Stimulated activated CD8-positive, alpha-beta memory T cell treated with anti-CD3 and anti-CD28 coated beads, Interleukin-4, amount 100 ng/mL, for 1 hour (primary cell): Measurements from ENCODE around the gene OR8U1.
"Not testable (repeated sequence)": the region's sequence is repeated elsewhere in the genome, so short reads cannot be mapped to it uniquely, and the experiment has no call there.

Source experiments
- DNase-seq, 2 donors: peaks; one replicate each; pipeline ENCODE4 v3.0.0-alpha.2; 2020; ENCODE audit warnings: low read depth in 2 of 2, low spot score in 1 of 2

OR8U1 gene

DNA sequence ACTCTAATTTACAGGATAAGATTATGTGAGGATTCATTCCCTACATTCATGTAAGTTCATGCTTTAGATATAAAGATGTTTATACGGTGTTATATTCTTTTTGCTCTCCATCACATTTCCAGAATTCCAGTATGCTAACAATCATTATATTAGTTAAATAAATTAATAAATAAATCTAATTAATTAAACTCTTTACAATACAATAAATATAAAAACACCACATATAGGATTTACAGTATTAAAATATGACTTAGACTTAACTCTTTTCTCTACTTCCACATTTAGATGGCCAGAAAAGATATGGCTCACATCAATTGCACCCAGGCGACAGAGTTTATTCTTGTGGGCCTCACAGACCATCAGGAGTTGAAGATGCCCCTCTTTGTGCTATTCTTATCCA, at the start of gene OR8U1:
Gene OR8U1 (plus strand): TSS at position 301 of the 400 bp plus-strand sequence. CDS start 0 bp downstream, at position 301.
- no peak for DNase-seq

DNA sequence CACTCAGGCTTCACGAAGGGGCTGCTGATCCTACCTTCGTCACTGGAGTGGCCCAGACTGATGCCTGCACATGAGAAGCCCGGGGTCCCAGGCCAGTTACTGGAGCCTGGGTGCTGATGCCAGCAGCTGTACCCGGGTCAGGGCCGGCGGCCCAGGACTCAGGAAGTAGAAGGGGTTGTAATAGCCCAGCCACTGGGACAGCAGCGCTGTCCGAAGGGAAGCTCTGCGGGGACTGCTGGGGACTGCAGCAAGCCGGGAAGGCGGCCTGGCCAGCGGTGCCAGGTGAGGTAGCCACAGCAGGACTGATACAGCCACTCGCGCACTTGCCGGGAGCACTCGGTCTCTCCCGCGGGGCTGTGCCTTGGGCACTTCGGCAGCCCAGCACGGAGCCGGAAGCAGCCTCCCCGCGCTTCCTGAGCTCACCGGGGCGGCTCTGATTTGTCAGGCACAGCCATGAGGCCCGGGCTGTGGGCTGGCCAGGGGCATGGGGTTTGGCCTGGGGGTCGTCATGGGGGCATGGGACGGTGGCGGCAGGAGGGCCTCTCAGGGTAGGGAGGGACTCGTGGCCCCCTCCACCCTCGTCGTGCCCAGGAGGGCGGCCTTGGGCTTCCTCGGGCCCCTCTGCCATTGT, 43.4 kb upstream of the OR8U1 start:
- no peak for DNase-seq

DNA sequence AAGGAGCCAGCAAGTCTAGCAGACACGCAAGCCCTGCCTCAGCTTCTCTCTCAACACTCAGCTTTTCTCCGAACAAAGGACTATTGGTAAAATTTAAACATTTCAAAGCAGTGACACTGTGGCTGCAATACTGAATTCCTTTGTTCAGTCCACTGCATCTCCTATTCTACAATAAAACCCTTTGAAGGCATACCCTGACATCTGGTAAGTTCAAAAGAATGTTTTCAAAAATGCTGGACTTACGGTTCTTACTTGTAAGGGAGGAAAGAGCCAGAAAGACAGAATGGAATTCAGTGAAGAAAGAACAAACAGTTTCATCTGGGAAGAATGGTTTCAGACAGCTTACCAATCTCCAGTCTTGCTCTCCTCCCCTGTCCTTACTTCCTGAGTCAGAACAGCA, 42.3 kb upstream of the OR8U1 start:
- DNase-seq = no peak

DNA sequence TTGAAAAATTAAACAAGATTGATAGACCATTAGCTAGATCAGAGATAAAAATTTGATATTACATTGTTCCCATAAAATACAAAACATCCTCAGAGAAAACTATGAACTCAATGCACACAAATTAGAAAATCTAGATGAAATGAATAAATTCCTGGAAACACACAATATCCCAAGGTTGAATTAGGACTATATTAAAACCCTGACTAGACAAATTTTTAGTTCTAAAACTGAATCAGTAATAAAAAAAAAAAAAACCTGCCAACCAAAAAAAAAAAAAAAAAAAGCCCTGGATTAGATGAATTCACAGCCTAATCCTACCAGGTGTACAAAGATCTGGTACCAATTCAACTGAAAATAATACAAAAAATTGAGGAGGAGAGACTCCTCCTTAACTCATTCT, 35.1 kb upstream of the OR8U1 start:
- DNase-seq = no peak

DNA sequence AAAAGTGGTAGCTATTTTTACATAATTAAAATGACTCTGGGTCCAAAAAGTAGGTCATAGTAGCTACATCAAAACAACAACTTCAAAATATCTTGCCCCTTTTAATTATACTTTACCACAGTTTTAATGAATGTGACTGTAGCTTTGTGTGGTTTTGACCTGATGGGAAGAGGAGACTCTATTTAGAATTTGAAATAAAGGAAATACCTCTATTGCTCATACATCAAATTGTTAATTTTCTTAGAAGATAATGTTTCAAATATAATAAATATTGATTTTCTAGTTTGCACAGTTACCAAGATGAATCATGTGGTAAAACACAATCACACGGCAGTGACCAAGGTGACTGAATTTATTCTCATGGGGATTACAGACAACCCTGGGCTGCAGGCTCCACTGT, 29.7 kb upstream of the OR8U1 start, which contains the start of gene OR8K1:
Gene OR8K1 (plus strand): TSS at position 301 of the 400 bp plus-strand sequence. CDS start 0 bp downstream, at position 301.
- no peak for DNase-seq

DNA sequence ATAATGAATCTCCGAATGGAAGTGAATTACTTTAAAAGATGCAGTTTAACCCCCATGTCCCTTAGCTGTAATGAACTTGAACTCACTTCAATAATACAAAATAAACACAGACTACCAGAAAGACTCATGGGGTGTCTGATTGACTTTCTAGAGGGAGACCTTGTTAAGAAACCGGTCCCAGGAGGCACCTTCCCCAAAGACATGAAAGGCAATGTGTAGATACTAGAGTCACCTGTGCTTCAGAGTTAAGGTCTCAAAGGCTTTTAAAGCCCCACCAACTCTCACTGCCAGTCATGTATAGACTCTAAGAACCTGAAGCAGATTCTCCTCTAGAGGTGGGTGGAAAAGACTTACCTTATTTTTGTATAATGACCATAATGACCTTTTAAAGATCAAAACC, 21.4 kb upstream of the OR8U1 start, which contains the start of gene OR8J1:
Gene OR8J1 (plus strand): TSS at position 301 of the 400 bp plus-strand sequence. CDS start 5,956 bp downstream, outside the sequence.
- DNase-seq = no peak

DNA sequence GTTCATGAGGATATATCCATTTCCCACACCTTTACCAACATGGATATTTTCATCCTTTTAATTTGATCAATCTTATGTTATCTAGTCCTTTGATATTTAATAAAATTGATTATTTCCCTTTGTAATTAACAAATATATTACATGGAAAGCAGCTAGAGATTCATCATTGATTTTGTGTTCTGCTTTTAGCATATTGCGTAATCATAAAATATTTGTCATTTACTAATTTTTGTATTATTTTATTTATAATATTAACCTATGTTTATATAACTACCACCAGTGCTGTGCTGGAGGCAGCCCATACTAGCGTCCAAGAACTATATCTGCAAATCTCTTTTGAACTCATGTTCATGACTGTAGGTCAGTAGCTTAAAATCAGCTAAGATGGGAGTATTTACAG, 4.7 kb downstream of the OR8U1 start:
- DNase-seq = no peak

DNA sequence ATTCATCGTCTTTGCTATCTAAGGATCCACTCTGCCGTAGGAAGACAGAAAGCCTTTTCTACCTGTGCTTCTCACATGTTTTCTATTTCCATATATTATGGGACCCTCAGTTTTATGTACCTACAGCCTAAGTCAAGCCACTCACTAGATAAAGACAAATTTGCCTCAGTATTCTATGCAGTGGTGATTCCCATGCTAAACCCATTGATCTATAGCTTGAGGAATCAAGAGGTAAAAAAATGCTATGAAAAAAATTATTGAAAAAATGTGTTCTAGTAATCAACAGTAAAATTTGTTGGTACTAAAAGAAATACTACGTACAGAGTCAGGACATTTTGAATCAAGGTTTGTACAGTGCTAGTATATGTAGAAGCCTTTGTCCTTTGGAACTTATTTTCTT, 19.0 kb downstream of the OR8U1 start:
- DNase-seq = no peak

DNA sequence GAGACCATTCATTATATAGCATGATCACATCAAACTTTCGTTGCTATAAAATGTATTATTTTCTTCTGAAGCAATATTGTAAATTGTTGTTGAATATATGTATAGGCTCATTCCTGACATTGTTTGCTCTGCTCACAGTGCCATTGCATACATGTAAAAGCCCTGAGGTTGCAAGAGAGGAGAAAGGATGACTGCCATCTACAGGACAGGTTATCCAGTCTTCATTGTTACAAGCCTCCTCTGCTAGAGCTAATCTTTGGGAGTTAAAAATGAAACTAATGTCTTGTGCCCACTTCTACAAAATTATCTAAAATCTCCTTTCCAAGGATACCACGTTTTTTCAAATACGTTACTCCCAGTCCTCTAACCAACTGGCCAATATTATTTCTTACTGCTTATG, 20.6 kb downstream of the OR8U1 start:
- no peak for DNase-seq

DNA sequence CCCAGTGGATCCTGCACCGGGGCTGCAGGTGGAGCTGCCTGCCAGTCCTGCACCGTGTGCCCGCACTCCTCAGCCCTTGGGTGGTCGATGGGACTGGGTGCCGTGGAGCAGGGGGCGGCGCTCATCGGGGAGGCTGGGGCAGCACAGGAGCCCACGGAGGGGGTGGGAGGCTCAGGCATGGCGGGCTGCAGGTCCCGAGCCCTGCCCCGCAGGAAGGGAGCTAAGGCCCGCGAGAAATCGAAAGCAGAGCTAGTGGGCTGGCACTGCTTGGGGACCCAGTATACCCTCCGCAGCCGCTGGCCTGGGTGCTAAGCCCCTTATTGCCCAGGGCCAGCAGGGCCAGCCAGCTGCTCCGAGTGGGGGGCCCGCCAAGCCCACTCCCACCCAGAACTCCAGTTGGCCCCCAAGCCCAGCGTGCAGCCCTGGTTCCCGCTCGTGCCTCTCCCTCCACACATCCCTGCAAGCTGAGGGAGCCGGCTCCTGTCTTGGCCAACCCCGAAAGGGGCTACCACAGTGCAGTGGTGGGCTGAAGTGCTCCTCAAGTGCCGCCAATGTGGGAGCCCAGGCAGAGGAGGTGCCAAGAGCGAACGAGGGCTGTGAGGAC, 26.5 kb downstream of the OR8U1 start:
- not testable (repeated sequence) for DNase-seq

DNA sequence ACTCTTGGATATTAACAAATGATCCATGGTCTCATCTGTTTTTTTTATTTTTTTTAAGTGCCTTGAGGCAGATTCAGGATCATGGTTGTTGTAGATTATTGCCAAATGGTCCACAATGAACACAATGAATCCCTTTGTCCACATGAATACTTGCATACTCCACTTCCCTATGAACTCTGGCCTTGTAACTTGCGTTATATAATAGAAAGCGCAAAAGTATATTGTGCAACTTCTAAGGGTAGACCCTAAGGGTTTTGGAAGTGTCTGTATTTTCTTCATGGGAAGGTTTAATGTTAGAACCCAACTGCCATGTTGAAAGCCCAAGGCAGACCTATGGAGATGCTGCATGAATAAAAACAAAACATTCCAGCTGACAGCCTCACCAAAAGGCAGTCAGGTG, 29.0 kb downstream of the OR8U1 start:
- no peak for DNase-seq

DNA sequence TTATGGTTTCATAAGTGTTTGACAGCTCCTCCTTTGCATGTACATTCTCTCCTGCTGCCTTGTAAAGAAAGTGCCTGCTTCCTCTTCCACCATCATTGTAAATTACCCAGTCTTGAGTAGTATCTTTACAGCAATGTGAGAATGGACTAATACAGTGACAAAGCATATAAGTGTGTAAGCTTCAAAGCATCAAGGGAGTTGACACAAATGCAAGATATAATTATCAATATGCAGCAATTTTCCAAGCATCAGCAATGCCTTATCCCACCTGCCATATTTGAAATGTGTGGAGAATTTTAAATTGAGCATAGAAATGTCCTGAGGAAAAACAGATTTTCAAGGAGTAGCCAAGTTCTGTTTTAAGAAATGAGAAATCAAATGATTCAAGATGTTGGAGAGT, 35.4 kb downstream of the OR8U1 start:
- DNase-seq = no peak

DNA sequence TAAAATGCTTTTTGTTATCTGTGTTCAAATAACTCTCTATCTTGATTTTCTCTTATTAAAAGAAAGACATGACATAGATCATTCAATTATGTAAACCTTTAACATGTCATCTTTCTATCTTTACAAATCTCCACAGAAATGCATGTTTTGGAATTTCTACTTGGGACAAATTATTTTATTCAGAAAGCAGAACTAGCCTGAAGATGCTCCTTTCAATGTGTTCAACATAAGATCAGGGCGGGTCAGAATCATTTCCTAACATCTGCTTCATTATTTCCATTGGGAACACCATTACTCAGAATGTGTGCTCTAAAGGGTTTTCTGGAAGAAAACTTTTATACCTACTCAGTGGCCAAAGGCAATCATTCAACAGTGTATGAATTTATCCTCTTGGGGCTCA, 37.0 kb downstream of the OR8U1 start, which contains the start of gene OR5AL1:
Gene OR5AL1 (plus strand): TSS at position 301 of the 400 bp plus-strand sequence.
- no peak for DNase-seq
